NOMO-1 (cell line): ENCODE data around the gene TOM1.

Experiments
- DNase-seq, 2 experiments: peaks; one replicate each; lab custom pipeline; 2025; ENCODE audit not compliant: unreplicated experiment in 2 of 2; lab: John Stamatoyannopoulos, UW

The TOM1 gene

GRCh38 chr22:35299673-35300499 lies at the start of gene TOM1:
TOM1 (plus strand) TSS chr22:35299894; CDS start chr22:35299929, 35 bp downstream.
- DNase-seq = peak; percentile 95

- DNase-seq = no peak
Observed at GRCh38 chr22:35250156-35250555, 49.5 kb upstream of the TOM1 start.

GRCh38 chr22:35253946-35254345 lies 45.7 kb upstream of the TOM1 start:
- no peak for DNase-seq

- no peak for DNase-seq
Observed at GRCh38 chr22:35257002-35257320, 42.7 kb upstream of the TOM1 start.

- peak; percentile 81 to 85 for DNase-seq
Observed at GRCh38 chr22:35257321-35258190, 42.1 kb upstream of the TOM1 start, which contains the start of gene HMGXB4. HMGXB4 (plus strand) TSS chr22:35257493; CDS start chr22:35262391, 4,898 bp downstream.

GRCh38 chr22:35258191-35258988 lies 41.3 kb upstream of the TOM1 start:
- DNase-seq = no peak

- no peak for DNase-seq
Observed at GRCh38 chr22:35264986-35265385, 34.7 kb upstream of the TOM1 start.

GRCh38 chr22:35266277-35266676 lies 33.4 kb upstream of the TOM1 start:
- no peak for DNase-seq

GRCh38 chr22:35269630-35270029 lies 30.1 kb upstream of the TOM1 start:
- no peak for DNase-seq

- no peak for DNase-seq
Observed at GRCh38 chr22:35274154-35274871, 25.4 kb upstream of the TOM1 start.

GRCh38 chr22:35275580-35275979 lies 24.1 kb upstream of the TOM1 start:
- DNase-seq = no peak

GRCh38 chr22:35276019-35276418 lies 23.7 kb upstream of the TOM1 start:
- no peak for DNase-seq

GRCh38 chr22:35288116-35288515 lies 11.6 kb upstream of the TOM1 start:
- no peak for DNase-seq

- DNase-seq = no peak
Observed at GRCh38 chr22:35292786-35293185, 6.9 kb upstream of the TOM1 start.

- DNase-seq = no peak
Observed at GRCh38 chr22:35296051-35296450, 3.6 kb upstream of the TOM1 start.

- no peak for DNase-seq
Observed at GRCh38 chr22:35299217-35299672, 449 bp upstream of the TOM1 start.

GRCh38 chr22:35301372-35301874 lies 1.7 kb downstream of the TOM1 start:
- DNase-seq = peak; percentile 91 to 98

GRCh38 chr22:35303029-35303624 lies 3.4 kb downstream of the TOM1 start:
- DNase-seq = no peak

- DNase-seq = no peak
Observed at GRCh38 chr22:35305525-35306070, 5.9 kb downstream of the TOM1 start.
